Endodermal cell (in vitro differentiated cells): ENCODE results near the gene CCL22. TPM values are rescaled to one million over a fixed set of nuclear protein-coding genes. Genes with fewer than 3 reads are reported as not detected.

ENCODE experiments used
- DNase-seq: peaks from one replicate; pipeline ENCODE4 v3.0.0-alpha.2; 2017
- H3K27ac ChIP-seq: 2 replicates; pipeline ENCODE4 v1.5.1; 2013; ENCODE audit warnings: mild to moderate bottlenecking, low read depth, low read length, moderate library complexity
- H3K27me3 ChIP-seq: 2 replicates; pipeline ENCODE4 v1.6.1; 2013; ENCODE audit warnings: mild to moderate bottlenecking, low read length, moderate library complexity; ENCODE audit not compliant: insufficient read depth, control insufficient read depth, poor library complexity, severe bottlenecking
- H3K36me3 ChIP-seq: 2 replicates; pipeline ENCODE4 v1.7.0; 2013; ENCODE audit warnings: mild to moderate bottlenecking, low read length, moderate library complexity; ENCODE audit not compliant: control insufficient read depth, insufficient read depth
- H3K4me1 ChIP-seq: one replicate; pipeline ENCODE4 v1.7.0; 2013; ENCODE audit warnings: low read length; ENCODE audit not compliant: control insufficient read depth, insufficient read depth
- H3K4me3 ChIP-seq: 2 replicates; pipeline ENCODE4 v1.5.1; 2013; ENCODE audit warnings: mild to moderate bottlenecking, low read length, moderate library complexity
- H3K9ac ChIP-seq: 2 replicates; pipeline ENCODE4 v1.6.1; 2013; ENCODE audit warnings: mild to moderate bottlenecking, low read length, moderate library complexity; ENCODE audit not compliant: poor library complexity, severe bottlenecking; ENCODE audit errors: extremely low read depth
- H3K9me3 ChIP-seq: 2 replicates; pipeline ENCODE4 v1.6.1; 2013; ENCODE audit warnings: mild to moderate bottlenecking, low read length, moderate library complexity; ENCODE audit not compliant: control insufficient read depth
- H3K27ac Mint-ChIP-seq: 2 replicates; pipeline ENCODE4 v1.8.0; 2020; ENCODE audit warnings: mixed read lengths
- H3K27me3 Mint-ChIP-seq: 2 replicates; pipeline ENCODE4 v1.8.0; 2021; ENCODE audit warnings: mild to moderate bottlenecking, mixed read lengths; ENCODE audit not compliant: insufficient read depth
- H3K36me3 Mint-ChIP-seq: 2 replicates; pipeline ENCODE4 v1.8.0; 2020; ENCODE audit warnings: low read depth, mixed read lengths
- H3K4me1 Mint-ChIP-seq: 2 replicates; pipeline ENCODE4 v1.8.0; 2020; ENCODE audit warnings: mixed read lengths
- H3K4me3 Mint-ChIP-seq: 2 replicates; pipeline ENCODE4 v1.8.0; 2020; ENCODE audit warnings: mild to moderate bottlenecking, moderate library complexity, mixed read lengths
- H3K9me3 Mint-ChIP-seq: 2 replicates; pipeline ENCODE4 v1.8.0; 2020; ENCODE audit warnings: mild to moderate bottlenecking, mixed read lengths
- WGBS, 2 experiments: methylation state at CpG; one replicate each; pipeline versions ENCODE4 v1.1.5 to v1.1.7; 2013; ENCODE audit warnings: missing lambda C conversion rate in 2 of 2, mixed read lengths in 1 of 2; ENCODE audit not compliant: insufficient coverage in 1 of 2, insufficient read length in 1 of 2; 5-methylcytosine and 5-hydroxymethylcytosine counted together
- total RNA-seq, 2 donors: library from RNA; stranded (reverse); fragmentation: NEBNext Ultra II Directional in 1 of 2; extraction: Animal tissue kit (Norgen Biotek cat#: 25700) in 1 of 2; gene quantifications; 2 replicates in 1 of 2; 3 replicates in 1 of 2; pipeline ENCODE4 v1.2.1, GENCODE V29; 2021
- TF ChIP-seq, protein P1 (sequence below): fragments of 200-600 bp; sonication (generic); conservative IDR thresholded peaks from 2 replicates; pipeline ENCODE4 v1.5.0; 2021; ENCODE audit warnings: antibody characterized with exemption, mild to moderate bottlenecking

CCL22 gene
- total RNA-seq, 2 donors from 2014 or later: not detected

GRCh38 chr16:57411362-57411976 lies 52.9 kb downstream of the CCL22 start:
- Histone ChIP-seq H3K4me3 (no peak overlapping the region), H3K4me1 (no peaks in the 10 kb centered on the region), H3K9ac (no peak overlapping the region), H3K36me3 (no peaks in the 10 kb centered on the region), H3K27me3 (no peaks in the 10 kb centered on the region), H3K27ac (no peak overlapping the region), H3K9me3 (no peaks in the 10 kb centered on the region)
- Mint-ChIP-seq H3K27me3 (peaks cover 4% of the 10 kb centered on the region), H3K4me1 (peaks cover 1% of the 10 kb centered on the region), H3K36me3 (no peaks in the 10 kb centered on the region), H3K27ac (no peak overlapping the region), H3K9me3 (no peaks in the 10 kb centered on the region), H3K4me3 (no peak overlapping the region)
- DNase-seq: no peak
- WGBS, 2 experiments: 82 to 100% methylated on average over 1 to 12 of the region's 12 CpGs
- TF ChIP-seq, protein P1, sequence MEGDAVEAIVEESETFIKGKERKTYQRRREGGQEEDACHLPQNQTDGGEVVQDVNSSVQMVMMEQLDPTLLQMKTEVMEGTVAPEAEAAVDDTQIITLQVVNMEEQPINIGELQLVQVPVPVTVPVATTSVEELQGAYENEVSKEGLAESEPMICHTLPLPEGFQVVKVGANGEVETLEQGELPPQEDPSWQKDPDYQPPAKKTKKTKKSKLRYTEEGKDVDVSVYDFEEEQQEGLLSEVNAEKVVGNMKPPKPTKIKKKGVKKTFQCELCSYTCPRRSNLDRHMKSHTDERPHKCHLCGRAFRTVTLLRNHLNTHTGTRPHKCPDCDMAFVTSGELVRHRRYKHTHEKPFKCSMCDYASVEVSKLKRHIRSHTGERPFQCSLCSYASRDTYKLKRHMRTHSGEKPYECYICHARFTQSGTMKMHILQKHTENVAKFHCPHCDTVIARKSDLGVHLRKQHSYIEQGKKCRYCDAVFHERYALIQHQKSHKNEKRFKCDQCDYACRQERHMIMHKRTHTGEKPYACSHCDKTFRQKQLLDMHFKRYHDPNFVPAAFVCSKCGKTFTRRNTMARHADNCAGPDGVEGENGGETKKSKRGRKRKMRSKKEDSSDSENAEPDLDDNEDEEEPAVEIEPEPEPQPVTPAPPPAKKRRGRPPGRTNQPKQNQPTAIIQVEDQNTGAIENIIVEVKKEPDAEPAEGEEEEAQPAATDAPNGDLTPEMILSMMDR: peak; percentile 20

- Histone ChIP-seq H3K9me3 (no peaks in the 10 kb centered on the region), H3K36me3 (no peaks in the 10 kb centered on the region), H3K4me3 (no peak overlapping the region), H3K27me3 (no peaks in the 10 kb centered on the region), H3K27ac (no peak overlapping the region), H3K4me1 (no peaks in the 10 kb centered on the region), H3K9ac (no peak overlapping the region)
- no peak overlapping the region for H3K4me3 Mint-ChIP-seq
- H3K4me1 Mint-ChIP-seq: peaks cover 6% of the 10 kb centered on the region
- DNase-seq: no peak
- H3K36me3 Mint-ChIP-seq: no peaks in the 10 kb centered on the region
- TF ChIP-seq, protein P1: no peak
- H3K27ac Mint-ChIP-seq: no peak overlapping the region
- no peaks in the 10 kb centered on the region for H3K9me3 Mint-ChIP-seq
- 90 to 96% methylated on average over 2 to 9 of the region's 9 CpGs for WGBS, 2 experiments
- H3K27me3 Mint-ChIP-seq: peaks cover 4% of the 10 kb centered on the region
These were observed 54.0 kb downstream of the CCL22 start for GRCh38 chr16:57412584-57412983.

GRCh38 chr16:57413301-57413730 lies 54.7 kb downstream of the CCL22 start:
- DNase-seq: no peak
- WGBS, 2 experiments: 91 to 93% methylated on average over 5 of the region's 5 CpGs
- no peak overlapping the region for H3K4me3 ChIP-seq
- no peaks in the 10 kb centered on the region for H3K36me3 ChIP-seq
- Mint-ChIP-seq H3K27ac (no peak overlapping the region), H3K27me3 (peaks cover 4% of the 10 kb centered on the region), H3K4me3 (no peak overlapping the region), H3K4me1 (peaks cover 10% of the 10 kb centered on the region), H3K9me3 (no peaks in the 10 kb centered on the region), H3K36me3 (no peaks in the 10 kb centered on the region)
- H3K4me1 ChIP-seq: no peaks in the 10 kb centered on the region
- H3K9me3 ChIP-seq: no peaks in the 10 kb centered on the region
- H3K9ac ChIP-seq: no peak overlapping the region
- H3K27ac ChIP-seq: no peak overlapping the region
- no peaks in the 10 kb centered on the region for H3K27me3 ChIP-seq
- TF ChIP-seq, protein P1: no peak
